GM12878 (cell line): Measurements from ENCODE around the gene F2RL1. TPM values are rescaled to one million over a fixed set of nuclear protein-coding genes. Genes with fewer than 3 reads are reported as not detected.

ENCODE experiments used
- ATAC-seq: fragments of 200-7000 bp; cut with Tn5 transposase; 3 replicates; pipeline ENCODE4 v1.9.1; 2020; ENCODE audit warnings: mild to moderate bottlenecking, moderate library complexity
- BruUV-seq: library from RNA; stranded (reverse); fragments of 400-500 nt; replicated peaks from 2 replicates; lab custom pipeline; 2021; lab: Mats Ljungman, UMichigan
- CTCF ChIA-PET: fragments of 300-600 bp; sonication (Branson Sonifier 250); formaldehyde crosslinking; extraction: SDS; loops from one replicate; lab custom pipeline; 2021; ENCODE audit warnings: inconsistent platforms; lab: Yijun Ruan, JAX
- POLR2A ChIA-PET: fragments of 350-600 bp; formaldehyde crosslinking; extraction: SDS; loops from one replicate; lab custom pipeline; 2021; ENCODE audit warnings: inconsistent platforms; lab: Charles Lee
- RAD21 ChIA-PET: fragments of 300-600 bp; sonication (Branson Sonifier 250); formaldehyde crosslinking; loops from one replicate; lab custom pipeline; 2023; ENCODE audit warnings: antibody characterized with exemption; ENCODE audit not compliant: unreplicated experiment; lab: Charles Lee
- SMC1A ChIA-PET: fragments of 300-600 bp; sonication (Branson Sonifier 250); formaldehyde crosslinking; loops from one replicate; lab custom pipeline; 2023; ENCODE audit not compliant: unreplicated experiment, uncharacterized antibody; lab: Charles Lee
- DNase-seq: peaks from one replicate; pipeline ENCODE4 v3.0.0-alpha.2; 2011; ENCODE audit warnings: low read depth, low spot score
- FAIRE-seq: peaks from 3 replicates; lab custom pipeline; 2011; peaks lifted over from hg19 to GRCh38; lab: Jason Lieb, UNC
- H2AFZ ChIP-seq: 2 replicates; pipeline ENCODE4 v1.6.0; 2011; ENCODE audit warnings: low read depth, low read length, control low read depth; ENCODE audit not compliant: control insufficient read depth
- H3K27ac ChIP-seq: 2 replicates; pipeline ENCODE4 v1.5.1; 2011; ENCODE audit warnings: control low read depth; ENCODE audit not compliant: control insufficient read depth, insufficient read depth
- H3K27me3 ChIP-seq, 2 experiments: replicated peaks in 1 of 2; 2 replicates each; pipeline versions ENCODE4 v1.6.0 to v1.6.1; 2011; ENCODE audit warnings: low read length in 1 of 2; ENCODE audit not compliant: control insufficient read depth in 2 of 2, insufficient read depth in 2 of 2
- H3K36me3 ChIP-seq, 2 experiments: 2 replicates each; pipeline ENCODE4 v1.5.1; 2011; ENCODE audit warnings: low read length in 1 of 2; ENCODE audit not compliant: control insufficient read depth in 2 of 2, insufficient read depth in 2 of 2
- H3K4me1 ChIP-seq: 2 replicates; pipeline ENCODE4 v1.6.1; 2011; ENCODE audit warnings: mild to moderate bottlenecking, low read length, moderate library complexity, mixed read lengths; ENCODE audit not compliant: control insufficient read depth, insufficient read depth
- H3K4me2 ChIP-seq: 2 replicates; pipeline ENCODE4 v1.6.0; 2011; ENCODE audit warnings: control low read depth; ENCODE audit not compliant: control insufficient read depth, insufficient read depth
- H3K4me3 ChIP-seq: fragments of 200-600 bp; sonication (generic); 2 replicates; pipeline ENCODE4 v1.5.1; 2016
- H3K79me2 ChIP-seq: 2 replicates; pipeline ENCODE4 v1.6.0; 2011; ENCODE audit warnings: low read length; ENCODE audit not compliant: control insufficient read depth, insufficient read depth
- H3K9ac ChIP-seq: 2 replicates; pipeline ENCODE4 v1.8.0; 2011; ENCODE audit warnings: low read length, control low read depth, mixed read lengths; ENCODE audit not compliant: control insufficient read depth, insufficient read depth
- H3K9me3 ChIP-seq: replicated peaks from 3 replicates; pipeline ENCODE4 v1.5.1; 2011; ENCODE audit warnings: mild to moderate bottlenecking, low read length; ENCODE audit not compliant: control insufficient read depth, insufficient read depth
- H4K20me1 ChIP-seq: 2 replicates; pipeline ENCODE4 v1.6.0; 2011; ENCODE audit not compliant: control insufficient read depth, insufficient read depth
- FOXM1 ChIP-seq: IDR thresholded peaks from 2 replicates; pipeline ENCODE4 v1.6.1; 2012; ENCODE audit warnings: low read depth, mild to moderate bottlenecking, inconsistent platforms, low read length, moderate library complexity
- GATAD2B ChIP-seq: fragments of 450-650 bp; conservative IDR thresholded peaks from 2 replicates; pipeline ENCODE4 v1.6.1; 2017; ENCODE audit warnings: low read depth, mild to moderate bottlenecking, moderate library complexity
- JUND ChIP-seq: IDR thresholded peaks from 2 replicates; pipeline ENCODE4 v1.6.1; 2012; ENCODE audit warnings: low read depth, mild to moderate bottlenecking, low read length, improper control_type of control experiment, moderate library complexity
- MEF2A ChIP-seq: IDR thresholded peaks from 2 replicates; pipeline ENCODE4 v1.6.1; 2011; ENCODE audit warnings: low read depth, mild to moderate bottlenecking, low read length, moderate library complexity; ENCODE audit not compliant: insufficient read depth
- PKNOX1 ChIP-seq: fragments of 450-650 bp; IDR thresholded peaks from 2 replicates; pipeline ENCODE4 v1.6.1; 2016; ENCODE audit warnings: mild to moderate bottlenecking
- RAD21 ChIP-seq: IDR thresholded peaks from 2 replicates; pipeline ENCODE4 v1.6.1; 2011; ENCODE audit warnings: mild to moderate bottlenecking, low read depth, low read length, moderate library complexity; ENCODE audit not compliant: insufficient read depth
- RBBP5 ChIP-seq: fragments of 200-600 bp; sonication (generic); conservative IDR thresholded peaks from 2 replicates; pipeline ENCODE4 v1.6.1; 2016
- SMARCA5 ChIP-seq: fragments of 450-650 bp; IDR thresholded peaks from 2 replicates; pipeline ENCODE4 v1.6.1; 2017; ENCODE audit warnings: mild to moderate bottlenecking
- SMC3 ChIP-seq: IDR thresholded peaks from 2 replicates; pipeline ENCODE4 v1.6.1; 2011; ENCODE audit warnings: low read length, improper control_type of control experiment, borderline replicate concordance
- TCF3 ChIP-seq: IDR thresholded peaks from 2 replicates; pipeline ENCODE4 v1.6.1; 2012; ENCODE audit warnings: low read depth, mild to moderate bottlenecking, low read length, borderline replicate concordance; ENCODE audit not compliant: insufficient read depth
- YY1 ChIP-seq: IDR thresholded peaks from 2 replicates; pipeline ENCODE4 v1.6.1; 2011; ENCODE audit warnings: low read depth, mild to moderate bottlenecking, low read length
- WGBS: methylation state at CpG from one replicate; pipeline ENCODE4 v1.1.6; 2016; ENCODE audit warnings: low lambda C conversion rate; ENCODE audit not compliant: insufficient replicate concordance, insufficient coverage; ENCODE audit errors: missing lambda C conversion rate; 5-methylcytosine and 5-hydroxymethylcytosine counted together
- in situ Hi-C: fragments of 300-500 bp; cut with MboI; formaldehyde crosslinking; loops from 9 replicates; pipeline ENCODE4 v1.14.3; 2018; ENCODE audit warnings: mixed read lengths
- intact Hi-C: fragments of 100-400 bp; cut with micrococcal nuclease; formaldehyde crosslinking; loops from one replicate; pipeline ENCODE4 v1.14.2; 2022; ENCODE audit not compliant: unreplicated experiment
- polyA plus RNA-seq, 11 experiments: library from polyadenylated mRNA; depleted of rRNA in 4 of 11; unstranded in 6 of 11; stranded (reverse) in 5 of 11; fragments of >200 nt; fragmentation: Nextera tagmentation in 4 of 11; fragmentation: Illumina TruSeq in 1 of 11; extraction: Ambion mirVana in 4 of 11; extraction: Trizol in 1 of 11; gene quantifications; 1 replicate in 1 of 11; 2 replicates in 10 of 11; pipeline versions ENCODE4 v1.2.1 to v1.2.3, GENCODE V29; 2011 to 2016; ENCODE audit warnings: inconsistent platforms in 2 of 11, missing spikeins in 2 of 11, low read depth in 1 of 11
- total RNA-seq, 4 experiments: library from RNA; depleted of rRNA in 3 of 4; stranded (reverse); fragments of >200 nt in 3 of 4; fragmentation: Illumina TruSeq in 1 of 4; extraction: Trizol in 1 of 4; gene quantifications; 2 replicates each; pipeline versions ENCODE4 v1.2.1 to v1.2.3, GENCODE V29; 2013 to 2021
- TF ChIP-seq, protein P1 (sequence below): fragments of 450-650 bp; IDR thresholded peaks from 2 replicates; pipeline ENCODE4 v1.6.1; 2014; ENCODE audit warnings: mild to moderate bottlenecking
- TF ChIP-seq, protein P2 (sequence below), 3 experiments: IDR thresholded peaks in 2 of 3; conservative IDR thresholded peaks in 1 of 3; 2 replicates each; pipeline ENCODE4 v1.5.1; 2011; ENCODE audit warnings: low read depth in 3 of 3, low read length in 3 of 3, mild to moderate bottlenecking in 3 of 3, control low read depth in 2 of 3, moderate library complexity in 2 of 3, inconsistent platforms in 1 of 3, mixed read lengths in 1 of 3; ENCODE audit not compliant: control insufficient read depth in 2 of 3, insufficient read depth in 1 of 3; ENCODE audit errors: extremely low read depth in 1 of 3

Gene F2RL1
- total and polyA plus RNA-seq, 10 of the 15 experiments (the other 5 are each of a cell fraction or from before 2014, with no cell fraction given), result 0.04 to 0.10 TPM; not detected in 8

- no peak overlapping the region for H3K27ac ChIP-seq
- no peak overlapping the region for H3K4me3 ChIP-seq
- TF ChIP-seq SMC3, result peak; percentile 91
- no peak for TF ChIP-seq RBBP5
- TF ChIP-seq TCF3, result no peak
- TF ChIP-seq, protein P1, sequence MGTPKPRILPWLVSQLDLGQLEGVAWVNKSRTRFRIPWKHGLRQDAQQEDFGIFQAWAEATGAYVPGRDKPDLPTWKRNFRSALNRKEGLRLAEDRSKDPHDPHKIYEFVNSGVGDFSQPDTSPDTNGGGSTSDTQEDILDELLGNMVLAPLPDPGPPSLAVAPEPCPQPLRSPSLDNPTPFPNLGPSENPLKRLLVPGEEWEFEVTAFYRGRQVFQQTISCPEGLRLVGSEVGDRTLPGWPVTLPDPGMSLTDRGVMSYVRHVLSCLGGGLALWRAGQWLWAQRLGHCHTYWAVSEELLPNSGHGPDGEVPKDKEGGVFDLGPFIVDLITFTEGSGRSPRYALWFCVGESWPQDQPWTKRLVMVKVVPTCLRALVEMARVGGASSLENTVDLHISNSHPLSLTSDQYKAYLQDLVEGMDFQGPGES, result no peak
- TF ChIP-seq RAD21, result peak; percentile 92
- TF ChIP-seq SMARCA5, result no peak
- TF ChIP-seq JUND, result no peak
- TF ChIP-seq GATAD2B, result no peak
- TF ChIP-seq PKNOX1, result 0 out of 2 replicates have a peak, but pooled peaks have one; percentile 40
- TF ChIP-seq MEF2A, result peak; percentile 46; the same call in 1 of the 2 replicates
- TF ChIP-seq YY1, result 0 out of 2 replicates have a peak, but pooled peaks have one; percentile 29
- TF ChIP-seq, protein P2, sequence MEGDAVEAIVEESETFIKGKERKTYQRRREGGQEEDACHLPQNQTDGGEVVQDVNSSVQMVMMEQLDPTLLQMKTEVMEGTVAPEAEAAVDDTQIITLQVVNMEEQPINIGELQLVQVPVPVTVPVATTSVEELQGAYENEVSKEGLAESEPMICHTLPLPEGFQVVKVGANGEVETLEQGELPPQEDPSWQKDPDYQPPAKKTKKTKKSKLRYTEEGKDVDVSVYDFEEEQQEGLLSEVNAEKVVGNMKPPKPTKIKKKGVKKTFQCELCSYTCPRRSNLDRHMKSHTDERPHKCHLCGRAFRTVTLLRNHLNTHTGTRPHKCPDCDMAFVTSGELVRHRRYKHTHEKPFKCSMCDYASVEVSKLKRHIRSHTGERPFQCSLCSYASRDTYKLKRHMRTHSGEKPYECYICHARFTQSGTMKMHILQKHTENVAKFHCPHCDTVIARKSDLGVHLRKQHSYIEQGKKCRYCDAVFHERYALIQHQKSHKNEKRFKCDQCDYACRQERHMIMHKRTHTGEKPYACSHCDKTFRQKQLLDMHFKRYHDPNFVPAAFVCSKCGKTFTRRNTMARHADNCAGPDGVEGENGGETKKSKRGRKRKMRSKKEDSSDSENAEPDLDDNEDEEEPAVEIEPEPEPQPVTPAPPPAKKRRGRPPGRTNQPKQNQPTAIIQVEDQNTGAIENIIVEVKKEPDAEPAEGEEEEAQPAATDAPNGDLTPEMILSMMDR (IDR thresholded peaks at IDR 0.05 in 2 of 3, conservative IDR thresholded peaks at IDR 0.05 in 1 of 3; ENCODE audit: control insufficient read depth in 2 of 3, extremely low read depth in 1 of 3, insufficient read depth in 1 of 3, low read depth in 3 of 3, low read length in 3 of 3), result peak; percentile 80 to 93 (median 88); a peak in 5 of 6 replicates
- 0 out of 2 replicates have a peak, but pooled peaks have one; percentile 34 for TF ChIP-seq FOXM1
- H3K9me3 ChIP-seq, result no peaks in the 10 kb centered on the region
- POLR2A ChIA-PET, result interaction anchor here (0.7 kb wide), 2 partner anchors 103 to 259 kb away, joined by 3 to 5 read pairs; no protein-coding TSS in a partner anchor
- H3K4me2 ChIP-seq, result no peak overlapping the region
- 69% methylated on average over 7 of the region's 8 CpGs for WGBS
- H3K9ac ChIP-seq, result no peak overlapping the region
- H2AFZ ChIP-seq, result peak overlapping the region; percentile 50
- no TSS peak for BruUV-seq
- SMC1A ChIA-PET, result interaction anchor here (0.7 to 4.1 kb wide), 8 partner anchors 11 to 624 kb away, joined by 3 to 31 read pairs (median 4); partner anchors contain the start of genes AGGF1 and WDR41
- ATAC-seq (peak; percentile 92), DNase-seq (peak; percentile 39), FAIRE-seq (peak; percentile 75)
- no peaks in the 10 kb centered on the region for H3K27me3 ChIP-seq
- intact Hi-C loops (loop anchor here (1.0 to 10.0 kb wide), 6 partner anchors 148 to 567 kb away; no protein-coding TSS in a partner anchor), in situ Hi-C loops (loop anchor here (5.0 kb wide), 1 partner anchor 149 kb away; no protein-coding TSS in a partner anchor)
- RAD21 ChIA-PET, result interaction anchor here (0.6 to 4.1 kb wide), 9 partner anchors 29 to 277 kb away, joined by 3 to 20 read pairs (median 3); partner anchors contain the start of gene AGGF1
- H3K36me3 ChIP-seq, result no peaks in the 10 kb centered on the region
- CTCF ChIA-PET, result interaction anchor here (0.6 to 5.0 kb wide), 17 partner anchors 9 to 569 kb away, joined by 3 to 39 read pairs (median 3); partner anchors contain the start of genes AGGF1 and CRHBP
- no peaks in the 10 kb centered on the region for H4K20me1 ChIP-seq
- no peaks in the 10 kb centered on the region for H3K79me2 ChIP-seq
- no peaks in the 10 kb centered on the region; the same call in 1 of the 2 replicates for H3K4me1 ChIP-seq
These were observed 49.2 kb downstream of the F2RL1 start for GRCh38 chr5:76867827-76868693.
